Measurements from ENCODE around the gene RAB6A.
"Not testable (repeated sequence)": the region's sequence is repeated elsewhere in the genome, so short reads cannot be mapped to it uniquely, and the experiment has no call there.

The RAB6A gene

GRCh38 chr11:73762732-73763131 is 1.9 kb upstream of the RAB6A start:
- no peak for DNase-seq (ENCODE audit: low spot score)

DNA sequence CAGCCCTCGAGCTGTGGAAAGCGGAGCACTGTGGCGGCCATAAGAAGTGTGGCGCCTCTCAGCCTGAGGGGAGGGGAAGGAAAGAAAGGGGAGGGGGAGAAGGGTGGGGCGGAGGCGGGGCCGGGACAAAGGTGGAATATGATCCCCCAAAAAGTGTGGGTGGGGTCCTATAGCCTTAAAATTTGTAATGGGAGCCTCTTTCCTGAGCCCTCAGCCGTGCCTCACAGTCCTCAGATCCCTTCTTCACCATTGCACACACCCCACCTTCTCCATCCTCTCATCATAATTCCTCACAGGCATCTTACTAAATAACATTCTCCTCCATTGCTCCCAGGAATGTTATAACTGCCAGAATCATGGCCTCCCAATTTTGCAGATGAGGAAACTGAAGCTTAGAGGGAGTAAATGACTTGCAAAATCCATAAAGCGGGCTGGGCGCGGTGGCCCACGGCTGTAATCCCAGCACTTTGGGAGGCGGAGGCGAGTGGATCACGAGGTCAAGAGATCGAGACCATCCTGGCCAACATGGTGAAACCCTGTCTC is 600 bp upstream of the RAB6A start:
- DNase-seq (ENCODE audit: low spot score), result no peak

DNA sequence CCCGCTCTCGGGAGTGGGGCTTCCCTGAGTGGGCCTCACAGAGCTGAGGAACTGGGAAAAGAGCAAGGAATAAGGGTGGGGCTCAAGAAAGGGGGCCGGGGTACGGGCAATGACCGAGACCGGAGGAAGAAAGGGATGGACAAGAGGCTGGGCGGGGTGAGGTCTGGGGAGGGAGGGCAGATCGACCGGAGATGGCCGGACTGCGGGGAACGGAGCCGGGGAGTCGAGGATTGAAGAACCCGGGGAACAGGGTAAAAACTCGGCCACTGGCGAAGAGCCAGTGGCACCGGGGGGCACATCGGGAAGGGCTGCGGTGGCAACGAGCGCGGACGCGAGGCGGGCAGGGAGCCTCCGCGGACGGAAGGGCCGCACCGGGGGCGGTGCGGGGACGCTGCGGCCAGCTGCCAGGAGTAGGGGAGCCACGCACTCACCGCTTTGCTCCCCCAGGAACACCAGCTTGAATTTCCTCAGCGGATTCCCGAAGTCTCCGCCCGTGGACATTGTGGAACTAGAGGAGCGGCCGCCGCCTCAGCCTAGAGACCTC is 667 bp downstream of the RAB6A start:
- peak; percentile 34 for DNase-seq (ENCODE audit: low spot score)

DNA sequence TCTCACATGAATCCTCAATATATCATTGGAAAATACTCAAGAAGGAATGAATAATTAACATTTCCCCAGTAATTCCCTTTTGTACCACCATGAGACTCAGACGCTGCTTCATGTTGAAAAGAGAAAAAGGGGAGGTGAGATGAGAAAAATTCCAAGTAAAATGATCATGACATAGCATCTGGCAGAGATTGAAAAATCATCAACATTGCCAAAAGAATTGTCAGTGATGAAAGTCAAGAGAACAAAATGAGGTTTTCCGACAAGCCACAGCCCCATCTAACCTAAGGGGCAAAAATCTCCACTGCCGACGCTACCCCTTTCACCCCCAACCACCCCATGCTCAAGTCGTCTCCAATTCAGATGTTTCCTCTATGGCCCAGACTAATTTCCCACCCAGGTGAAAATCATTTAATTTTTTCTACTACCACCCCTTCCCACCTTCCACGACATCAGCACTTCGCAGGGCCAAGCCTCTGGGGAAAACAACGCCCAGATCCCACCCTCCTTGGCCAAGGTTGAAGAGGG is 1.2 kb downstream of the RAB6A start:
- no peak for DNase-seq (ENCODE audit: low spot score)

GRCh38 chr11:73758451-73758850 is 2.4 kb downstream of the RAB6A start:
- no peak for DNase-seq (ENCODE audit: low spot score)

DNA sequence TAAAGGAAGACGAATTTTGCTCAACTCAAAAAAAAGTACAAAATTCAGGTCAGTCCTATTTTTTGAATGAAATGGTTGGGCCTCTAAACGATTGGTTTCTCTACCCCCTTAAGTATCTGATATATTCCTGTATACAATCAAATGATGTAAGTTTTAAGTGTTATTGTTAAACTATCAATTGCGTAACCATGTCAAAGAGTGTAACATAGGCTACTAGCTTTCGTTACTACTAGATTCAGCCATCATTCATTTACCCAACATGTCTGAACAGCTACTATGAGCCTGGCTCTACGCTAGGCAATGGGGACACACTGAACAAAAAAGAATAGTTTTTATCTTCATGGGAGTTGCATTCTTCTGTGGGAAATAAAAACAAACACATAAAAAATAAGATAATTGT is 3.3 kb downstream of the RAB6A start:
- no peak for DNase-seq (ENCODE audit: low spot score)

DNA sequence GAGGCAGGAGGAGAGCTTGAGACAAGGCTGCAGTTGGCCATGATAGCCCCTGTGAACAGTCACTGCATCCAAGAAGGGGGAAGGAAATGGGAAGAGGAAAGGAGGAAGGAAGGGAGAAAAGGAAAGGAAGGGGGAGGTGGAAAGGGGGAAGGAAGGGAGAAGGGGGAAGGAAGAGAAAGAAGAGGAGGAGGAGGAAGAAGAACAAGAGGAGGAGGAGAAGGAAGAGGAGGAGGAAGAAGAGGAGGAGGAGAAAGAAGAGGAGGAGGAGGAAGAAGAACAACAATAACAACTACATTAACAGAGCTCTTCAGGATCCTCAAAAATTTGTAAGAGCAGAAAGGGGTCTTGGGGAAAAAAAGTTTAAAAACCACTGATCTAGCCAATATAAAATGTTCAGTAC is 5.2 kb downstream of the RAB6A start:
- DNase-seq (ENCODE audit: low spot score), result no peak

- no peak for DNase-seq (ENCODE audit: low spot score)
These were observed 6.9 kb downstream of the RAB6A start for GRCh38 chr11:73753938-73754337.

DNA sequence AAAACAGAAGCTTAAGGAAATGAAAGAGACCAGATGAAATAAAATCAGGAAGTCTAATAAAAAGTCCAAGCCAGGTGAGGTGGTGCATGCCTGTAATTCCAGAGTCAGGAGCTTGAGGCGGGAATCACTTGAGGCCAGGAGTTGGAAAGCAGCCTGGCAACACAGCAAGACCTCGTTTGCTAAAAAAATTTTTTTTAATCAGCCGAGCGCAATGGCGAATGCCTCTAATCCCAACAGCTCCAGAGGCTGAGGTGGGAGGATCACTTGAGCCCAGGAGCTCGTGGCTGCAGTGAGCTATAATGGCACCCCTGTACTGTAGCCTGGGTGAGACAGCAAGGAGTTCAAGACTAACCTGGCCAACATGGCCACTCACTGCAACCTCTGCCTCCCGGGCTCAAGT is 8.0 kb downstream of the RAB6A start:
- no peak for DNase-seq (ENCODE audit: low spot score)

- DNase-seq (ENCODE audit: low spot score), result no peak
These were observed 8.5 kb downstream of the RAB6A start for GRCh38 chr11:73752216-73752867.

- DNase-seq (ENCODE audit: low spot score), result not testable (repeated sequence)
These were observed 10.0 kb downstream of the RAB6A start for GRCh38 chr11:73750862-73751261.

- DNase-seq (ENCODE audit: low spot score), result no peak
These were observed 10.6 kb downstream of the RAB6A start for GRCh38 chr11:73750228-73750627.

DNA sequence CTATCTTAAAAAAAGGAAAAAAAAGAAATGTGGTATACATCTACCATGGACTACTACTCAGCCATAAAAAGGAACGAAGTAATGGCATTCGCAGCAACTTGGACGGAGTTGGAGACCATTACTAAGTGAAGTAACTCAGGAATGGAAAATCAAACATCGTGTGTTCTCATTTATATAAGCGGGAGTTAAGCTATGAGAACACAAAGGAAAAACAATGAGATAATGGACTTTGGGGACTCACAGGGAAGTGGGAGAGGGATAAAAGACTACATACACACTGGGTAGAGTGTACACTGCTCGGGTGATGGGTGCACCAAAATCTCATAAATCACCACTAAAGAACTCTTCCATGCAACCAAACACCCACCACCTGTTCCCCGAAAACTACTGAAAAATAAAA is 11.8 kb downstream of the RAB6A start:
- no peak for DNase-seq (ENCODE audit: low spot score)

DNA sequence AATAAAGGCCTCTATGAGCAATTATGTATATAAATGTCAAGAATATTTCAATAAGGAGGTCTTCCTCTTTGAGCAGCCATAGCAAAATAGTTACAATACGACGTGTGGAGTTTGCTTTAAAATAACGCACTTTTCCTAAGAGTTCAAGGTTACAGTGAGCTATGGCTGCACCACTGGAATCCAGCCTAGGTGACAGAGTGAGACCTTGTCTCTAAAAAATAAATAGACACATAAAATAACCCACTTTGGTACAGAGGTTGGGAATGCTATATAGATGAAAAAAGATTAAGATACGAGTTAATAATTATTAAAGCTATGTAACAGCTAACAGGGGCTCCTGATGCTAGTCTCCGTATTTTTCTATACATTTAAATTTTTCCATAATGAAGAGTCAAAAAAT is 12.6 kb downstream of the RAB6A start:
- DNase-seq (ENCODE audit: low spot score), result no peak

DNA sequence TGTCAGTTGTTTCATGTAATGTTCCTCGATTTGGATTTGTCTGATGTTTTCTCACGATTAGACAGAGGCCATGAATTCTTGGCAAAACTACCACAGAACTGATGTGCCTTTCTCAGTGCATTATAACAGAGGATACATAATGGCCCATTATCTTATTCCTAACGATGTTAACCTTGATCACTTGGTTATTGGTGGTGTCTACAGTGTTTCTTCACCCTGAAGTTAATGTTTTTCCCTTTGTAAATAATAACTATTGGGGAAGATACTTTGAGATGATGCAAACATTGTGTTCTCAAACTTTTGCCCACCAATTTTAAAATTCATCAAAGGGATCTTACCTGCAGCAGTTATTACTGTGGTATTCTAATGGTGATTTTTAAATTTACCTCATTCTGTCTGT is 13.1 kb downstream of the RAB6A start:
- DNase-seq (ENCODE audit: low spot score), result no peak

GRCh38 chr11:73746701-73747100 is 14.2 kb downstream of the RAB6A start:
- no peak for DNase-seq (ENCODE audit: low spot score)

DNA sequence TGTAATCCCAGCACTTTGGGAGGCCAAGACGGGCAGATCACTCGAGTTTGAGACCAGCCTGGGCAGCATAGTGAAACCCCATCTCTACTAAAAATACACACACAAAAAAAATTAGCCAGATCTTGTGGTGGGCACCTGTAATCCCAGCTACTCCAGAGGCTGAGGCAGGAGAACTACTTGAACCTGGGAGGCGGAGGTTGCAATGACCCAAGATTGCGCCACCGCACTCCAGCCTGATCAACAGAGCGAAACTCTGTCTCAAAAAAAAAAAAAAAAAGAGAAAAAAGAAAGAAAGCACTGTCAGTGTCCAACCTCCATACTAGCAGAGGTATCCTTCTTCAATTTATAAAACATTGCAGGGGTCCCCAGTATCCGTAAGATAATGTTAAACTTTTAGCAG is 17.8 kb downstream of the RAB6A start:
- DNase-seq (ENCODE audit: low spot score), result no peak

DNA sequence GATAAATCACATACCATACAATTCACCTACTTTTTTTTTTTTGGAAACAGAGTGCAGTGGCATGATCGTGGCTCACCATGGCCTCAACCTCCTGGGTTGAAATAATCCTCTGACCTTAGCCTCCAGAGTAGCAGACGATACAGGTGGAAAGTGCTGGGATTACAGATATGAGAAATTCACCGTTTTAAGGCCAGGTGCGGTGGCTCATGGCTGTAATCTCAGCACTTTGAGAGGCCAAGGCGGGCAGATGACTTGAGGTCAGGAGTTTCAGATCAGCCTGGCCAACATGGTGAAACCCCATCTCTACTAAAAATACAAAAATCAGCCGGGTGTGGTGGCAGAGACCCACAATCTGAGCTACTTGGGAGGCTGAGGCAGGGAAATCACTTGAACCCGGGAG is 24.9 kb downstream of the RAB6A start:
- not testable (repeated sequence) for DNase-seq (ENCODE audit: low spot score)

- DNase-seq (ENCODE audit: low spot score), result no peak
These were observed 25.9 kb downstream of the RAB6A start for GRCh38 chr11:73734993-73735392.

DNA sequence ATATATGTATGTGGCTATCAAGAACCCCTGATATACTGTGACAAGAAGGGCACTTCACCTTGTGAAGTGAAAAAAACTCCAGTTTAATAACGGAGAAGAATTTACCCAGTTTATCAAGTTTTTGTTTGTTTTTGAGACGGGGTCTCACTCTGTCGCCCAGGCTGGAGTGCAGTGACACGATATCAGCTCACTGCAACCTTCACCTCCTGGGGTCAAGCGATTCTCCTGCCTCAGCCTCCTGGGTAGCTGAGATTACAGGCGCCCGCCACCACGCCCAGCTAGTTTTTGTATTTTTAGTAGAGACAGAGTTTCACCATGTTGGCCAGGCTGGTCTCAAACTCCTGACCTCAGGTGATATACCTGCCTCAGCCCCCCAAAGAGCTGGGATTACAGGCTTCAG is 26.9 kb downstream of the RAB6A start:
- not testable (repeated sequence) for DNase-seq (ENCODE audit: low spot score)

GRCh38 chr11:73732936-73733335 is 27.9 kb downstream of the RAB6A start:
- not testable (repeated sequence) for DNase-seq (ENCODE audit: low spot score)

DNA sequence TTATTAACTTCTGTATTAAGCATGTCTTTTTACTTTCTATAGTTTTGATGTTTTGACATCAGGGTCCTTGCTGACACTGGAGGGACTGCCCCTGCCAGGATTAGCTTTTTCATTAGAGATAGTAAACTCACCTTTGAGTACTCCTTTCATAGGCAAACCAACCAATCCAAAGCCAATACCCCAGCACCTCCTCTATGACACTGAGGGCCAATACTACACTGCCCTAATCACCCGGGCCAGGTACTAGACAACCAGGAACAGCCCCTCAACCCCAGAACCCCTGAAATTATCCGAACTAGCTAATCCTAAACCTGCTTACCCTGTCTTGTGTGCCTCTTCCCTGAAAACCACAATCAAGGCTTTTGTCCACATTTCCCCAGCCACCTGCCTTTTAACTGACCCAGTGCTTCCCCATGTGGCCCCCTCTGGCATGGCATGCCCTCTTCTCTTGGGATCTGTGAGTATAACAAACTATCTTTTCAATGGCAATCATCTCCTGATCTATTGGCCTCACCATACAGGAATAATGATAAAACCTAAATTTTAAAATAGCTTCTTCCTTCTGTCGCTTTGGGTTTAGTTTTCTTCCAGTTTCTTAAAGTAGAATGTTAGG is 31.2 kb downstream of the RAB6A start:
- DNase-seq (ENCODE audit: low spot score), result peak; percentile 56

GRCh38 chr11:73728000-73728399 is 32.9 kb downstream of the RAB6A start:
- DNase-seq (ENCODE audit: low spot score), result no peak

Data from globus pallidus (tissue), 1 donor.